PC-3 (cell line): ENCODE results near the gene SLC13A3. TPM values are rescaled to one million over a fixed set of nuclear protein-coding genes. Genes with fewer than 3 reads are reported as not detected.

Source experiments
- ATAC-seq: fragments of 200-7000 bp; cut with Tn5 transposase; 2 replicates; pipeline ENCODE4 v1.9.1; 2020; ENCODE audit warnings: mild to moderate bottlenecking, moderate library complexity
- BruUV-seq: library from RNA; stranded (reverse); fragments of 400-500 nt; replicated peaks from 2 replicates; lab custom pipeline; 2021; lab: Mats Ljungman, UMichigan
- CTCF ChIA-PET: fragments of 300-600 bp; sonication (Branson Sonifier 250); formaldehyde crosslinking; loops from one replicate; lab custom pipeline; 2022; ENCODE audit warnings: antibody characterized with exemption; lab: Charles Lee
- POLR2A ChIA-PET: fragments of 300-600 bp; sonication (Branson Sonifier 250); formaldehyde crosslinking; loops from one replicate; lab custom pipeline; 2022; ENCODE audit warnings: antibody characterized with exemption; ENCODE audit not compliant: unreplicated experiment; lab: Charles Lee
- DNase-seq: peaks from one replicate; pipeline ENCODE4 v3.0.0-alpha.2; 2015
- H2AFZ ChIP-seq: fragments of 300-600 bp; sonication (generic); 2 replicates; pipeline ENCODE4 v1.6.0; 2016; ENCODE audit warnings: antibody characterized with exemption, low read length
- H3F3A ChIP-seq: fragments of 300-600 bp; sonication (generic); one replicate; pipeline ENCODE4 v1.6.0; 2017; ENCODE audit warnings: antibody characterized with exemption, low read length, control low read depth, mild to moderate bottlenecking; ENCODE audit not compliant: unreplicated experiment
- H3K27ac ChIP-seq: fragments of 300-600 bp; sonication (generic); 2 replicates; pipeline ENCODE4 v1.5.1; 2016; ENCODE audit warnings: mild to moderate bottlenecking, low read length
- H3K27me3 ChIP-seq: fragments of 300-600 bp; sonication (generic); 2 replicates; pipeline ENCODE4 v1.6.1; 2016; ENCODE audit warnings: low read length, mixed read lengths
- H3K36me3 ChIP-seq: fragments of 300-600 bp; sonication (generic); 2 replicates; pipeline ENCODE4 v1.6.1; 2016; ENCODE audit warnings: low read depth, mixed run types, low read length, mixed read lengths
- H3K4me1 ChIP-seq: fragments of 300-600 bp; sonication (generic); 2 replicates; pipeline ENCODE4 v1.5.1; 2016; ENCODE audit warnings: low read length; ENCODE audit not compliant: insufficient read depth
- H3K4me2 ChIP-seq: fragments of 300-600 bp; sonication (generic); 2 replicates; pipeline ENCODE4 v1.6.0; 2016; ENCODE audit warnings: low read length
- H3K4me3 ChIP-seq: fragments of 300-600 bp; sonication (generic); 2 replicates; pipeline ENCODE4 v1.5.1; 2016; ENCODE audit warnings: mild to moderate bottlenecking, low read length, mixed read lengths
- H3K79me2 ChIP-seq: fragments of 300-600 bp; sonication (generic); 2 replicates; pipeline ENCODE4 v1.6.1; 2017; ENCODE audit warnings: low read length, mixed read lengths
- H3K9ac ChIP-seq: fragments of 300-600 bp; sonication (generic); 2 replicates; pipeline ENCODE4 v1.6.0; 2016; ENCODE audit warnings: mild to moderate bottlenecking, low read length
- H3K9me2 ChIP-seq: fragments of 300-600 bp; sonication (generic); replicated peaks from 2 replicates; pipeline ENCODE4 v1.6.1; 2016; ENCODE audit warnings: mixed run types, low read length, mixed read lengths
- H3K9me3 ChIP-seq: fragments of 300-600 bp; sonication (generic); 2 replicates; pipeline ENCODE4 v1.6.1; 2016; ENCODE audit warnings: low read length, mixed read lengths
- H4K20me1 ChIP-seq: fragments of 300-600 bp; sonication (generic); 2 replicates; pipeline ENCODE4 v1.6.1; 2016; ENCODE audit warnings: low read length, mixed read lengths
- CTCF ChIP-seq: fragments of 300-600 bp; sonication (generic); conservative IDR thresholded peaks from 2 replicates; pipeline ENCODE4 v1.5.1; 2017; ENCODE audit warnings: antibody characterized with exemption, low read depth, mild to moderate bottlenecking, low read length
- EZH2 ChIP-seq: fragments of 300-600 bp; sonication (generic); IDR thresholded peaks from one replicate; pipeline ENCODE4 v1.6.1; 2017; ENCODE audit warnings: antibody characterized with exemption, mild to moderate bottlenecking, low read length; ENCODE audit not compliant: unreplicated experiment
- EZH2phosphoT487 ChIP-seq: fragments of 300-600 bp; sonication (generic); IDR thresholded peaks from 2 replicates; pipeline ENCODE4 v1.6.1; 2018; ENCODE audit warnings: mild to moderate bottlenecking, antibody characterized with exemption, low read length, borderline replicate concordance
- intact Hi-C: fragments of 100-400 bp; cut with micrococcal nuclease; formaldehyde crosslinking; loops from 2 replicates; pipeline ENCODE4 v1.9.0; 2023
- total RNA-seq: library from RNA; depleted of rRNA; stranded (reverse); fragments of >200 nt; gene quantifications from 2 replicates; pipeline ENCODE4 v1.2.3, GENCODE V29; 2014

Gene SLC13A3
- total RNA-seq, 1 experiment from 2014 or later, result not detected

- Histone ChIP-seq H3K27ac (no peak overlapping the region), H3K9me2 (no peaks in the 10 kb centered on the region), H3K79me2 (no peaks in the 10 kb centered on the region), H2AFZ (no peak overlapping the region), H3K9me3 (no peaks in the 10 kb centered on the region), H3K27me3 (peaks cover 6% of the 10 kb centered on the region), H3K4me3 (no peak overlapping the region), H3K9ac (no peak overlapping the region), H3F3A (no peaks in the 10 kb centered on the region), H3K4me1 (no peaks in the 10 kb centered on the region), H3K36me3 (no peaks in the 10 kb centered on the region), H3K4me2 (no peak overlapping the region), H4K20me1 (no peaks in the 10 kb centered on the region)
- ATAC-seq, result no peak
- TF ChIP-seq EZH2phosphoT487, result no peak
- intact Hi-C loops, result no loop called here
- DNase-seq, result no peak
- POLR2A ChIA-PET, result no interaction called here
- CTCF ChIA-PET, result no interaction called here
- no TSS peak for BruUV-seq
Measured at GRCh38 chr20:46639587-46639986, 11.7 kb downstream of the SLC13A3 start.

- ChIA-PET CTCF (no interaction called here), POLR2A (no interaction called here)
- no peaks in the 10 kb centered on the region for H3K4me1 ChIP-seq
- BruUV-seq, result no TSS peak
- intact Hi-C loops, result no loop called here
- H3K9ac ChIP-seq, result no peak overlapping the region
- no peak overlapping the region for H3K4me2 ChIP-seq
- H2AFZ ChIP-seq, result no peak overlapping the region
- H3K27ac ChIP-seq, result no peak overlapping the region
- H3F3A ChIP-seq, result no peaks in the 10 kb centered on the region
- H4K20me1 ChIP-seq, result no peaks in the 10 kb centered on the region
- H3K9me3 ChIP-seq, result no peaks in the 10 kb centered on the region
- H3K79me2 ChIP-seq, result no peaks in the 10 kb centered on the region
- H3K36me3 ChIP-seq, result no peaks in the 10 kb centered on the region
- no peak overlapping the region for H3K4me3 ChIP-seq
- H3K27me3 ChIP-seq, result no peaks in the 10 kb centered on the region
- TF ChIP-seq CTCF, result no peak
- no peak for TF ChIP-seq EZH2phosphoT487
- TF ChIP-seq EZH2, result no peak
- ATAC-seq (no peak), DNase-seq (no peak)
- H3K9me2 ChIP-seq, result no peaks in the 10 kb centered on the region
Measured at GRCh38 chr20:46638898-46639274, 12.4 kb downstream of the SLC13A3 start.

GRCh38 chr20:46638134-46638897, 12.9 kb downstream of the SLC13A3 start:
- no peaks in the 10 kb centered on the region for H4K20me1 ChIP-seq
- H3K4me2 ChIP-seq, result no peak overlapping the region
- no peak for ATAC-seq
- H3K36me3 ChIP-seq, result no peaks in the 10 kb centered on the region
- TF ChIP-seq EZH2phosphoT487 (no peak), EZH2 (no peak), CTCF (no peak)
- H3K4me3 ChIP-seq, result no peak overlapping the region
- no peaks in the 10 kb centered on the region for H3F3A ChIP-seq
- H2AFZ ChIP-seq, result no peak overlapping the region
- no peak overlapping the region for H3K27ac ChIP-seq
- H3K4me1 ChIP-seq, result no peaks in the 10 kb centered on the region
- CTCF ChIA-PET, result no interaction called here
- DNase-seq, result no peak
- H3K9me3 ChIP-seq, result no peaks in the 10 kb centered on the region
- no peaks in the 10 kb centered on the region for H3K27me3 ChIP-seq
- BruUV-seq, result no TSS peak
- POLR2A ChIA-PET, result no interaction called here
- intact Hi-C loops, result no loop called here
- no peak overlapping the region for H3K9ac ChIP-seq
- H3K9me2 ChIP-seq, result no peaks in the 10 kb centered on the region
- H3K79me2 ChIP-seq, result no peaks in the 10 kb centered on the region
